Kasumi-1 (cell line): ENCODE results near the gene TRDN.
"Not testable (repeated sequence)": the region's sequence is repeated elsewhere in the genome, so short reads cannot be mapped to it uniquely, and the experiment has no call there.

Source experiments
- DNase-seq, 2 experiments: peaks; one replicate each; lab custom pipeline; 2025; lab: John Stamatoyannopoulos, UW

TRDN gene

DNA sequence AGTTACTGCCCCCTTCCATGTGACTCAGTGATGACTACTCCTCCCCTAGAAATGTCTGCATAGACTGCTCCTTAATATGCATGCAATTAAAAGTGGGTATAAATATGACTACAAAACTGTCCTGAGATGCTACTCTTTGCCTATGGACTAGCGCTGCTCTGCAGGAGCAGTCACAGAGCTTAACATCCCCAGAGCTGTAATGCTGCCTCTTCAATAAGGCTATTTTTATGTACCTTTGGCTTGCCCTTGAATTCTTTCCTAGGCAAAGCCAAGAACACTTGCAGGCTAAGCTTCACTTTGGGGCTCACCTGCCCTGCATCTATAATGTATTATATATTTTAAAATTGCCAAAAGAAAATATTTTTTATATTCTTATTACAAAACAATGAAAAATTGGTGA, 341.6 kb downstream of the TRDN start:
- no peak for DNase-seq

DNA sequence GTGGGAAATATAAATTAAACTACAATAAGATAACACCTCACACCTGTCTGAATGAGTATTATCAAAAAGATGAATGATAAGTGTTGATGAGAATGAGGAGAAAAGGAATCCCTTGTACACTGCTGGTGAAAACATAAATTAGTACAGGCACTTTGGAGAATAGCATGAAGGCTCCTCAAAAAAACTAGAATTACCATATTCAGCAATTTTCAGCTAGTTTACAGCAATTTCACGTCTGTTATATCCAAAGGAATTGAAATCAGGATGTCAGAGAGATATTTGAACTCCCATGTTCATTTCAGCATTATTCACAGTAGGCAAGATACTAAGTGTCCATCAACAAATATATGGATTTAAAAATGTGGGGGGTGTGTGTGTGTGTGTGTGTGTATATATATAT, 348.1 kb downstream of the TRDN start:
- no peak for DNase-seq

DNA sequence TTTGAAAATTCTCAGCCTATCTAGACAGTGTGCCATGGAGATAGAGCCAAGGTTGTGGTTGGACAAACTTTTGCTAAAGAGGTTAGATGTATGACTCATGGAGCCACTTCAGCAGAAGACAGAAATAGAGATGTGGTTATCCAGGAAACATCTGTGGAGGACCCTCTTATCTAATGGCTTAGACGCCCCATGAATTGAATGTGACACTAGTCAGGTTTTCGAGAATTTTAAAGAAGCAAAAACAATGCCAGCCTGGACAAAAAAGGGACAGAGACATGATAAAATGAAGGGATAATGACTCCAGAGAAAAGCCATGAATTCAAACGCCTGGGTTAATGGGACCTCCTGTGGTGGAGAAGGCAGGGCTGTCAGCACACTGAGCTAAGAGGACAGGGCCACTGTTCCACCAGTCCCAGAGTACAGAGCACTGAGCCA, 360.2 kb downstream of the TRDN start:
- DNase-seq: peak; percentile 91 to 93

DNA sequence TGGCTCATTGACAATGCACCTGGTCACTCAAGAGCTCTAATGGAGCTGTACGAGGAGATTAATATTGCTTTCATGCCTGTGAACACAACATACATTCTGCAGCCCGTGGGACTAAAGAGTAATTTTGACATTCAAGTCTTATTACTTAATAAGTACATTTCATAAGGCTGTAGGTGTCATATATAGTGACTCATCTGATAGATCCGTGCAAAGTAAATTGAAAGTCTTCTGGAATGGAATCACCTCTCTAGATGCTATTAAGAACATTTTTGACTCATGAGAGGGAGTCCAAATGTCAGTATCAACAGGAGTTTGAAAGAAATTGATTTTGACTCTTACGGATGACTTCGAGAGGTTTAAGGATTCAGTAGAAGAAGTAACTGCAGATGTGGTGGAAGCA, 372.8 kb downstream of the TRDN start:
- DNase-seq: no peak

DNA sequence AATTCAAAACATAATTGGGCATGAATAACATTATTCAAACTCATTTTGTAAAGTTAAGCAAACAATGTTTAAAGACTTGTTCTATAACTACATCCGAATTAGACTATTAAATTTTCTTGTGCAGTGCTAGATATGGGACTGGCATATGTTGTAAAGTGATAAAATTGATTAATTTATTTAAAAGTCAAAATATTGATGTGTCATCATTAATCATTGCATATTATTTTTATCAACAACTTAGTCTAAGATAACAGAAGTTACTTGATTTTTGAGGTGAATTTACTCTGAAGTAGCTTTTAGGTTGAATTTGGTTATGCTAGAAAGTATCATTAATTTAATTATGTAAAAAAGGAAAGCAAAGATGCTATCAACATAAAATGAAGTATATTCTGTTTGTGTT, 396.1 kb downstream of the TRDN start:
- no peak for DNase-seq

DNA sequence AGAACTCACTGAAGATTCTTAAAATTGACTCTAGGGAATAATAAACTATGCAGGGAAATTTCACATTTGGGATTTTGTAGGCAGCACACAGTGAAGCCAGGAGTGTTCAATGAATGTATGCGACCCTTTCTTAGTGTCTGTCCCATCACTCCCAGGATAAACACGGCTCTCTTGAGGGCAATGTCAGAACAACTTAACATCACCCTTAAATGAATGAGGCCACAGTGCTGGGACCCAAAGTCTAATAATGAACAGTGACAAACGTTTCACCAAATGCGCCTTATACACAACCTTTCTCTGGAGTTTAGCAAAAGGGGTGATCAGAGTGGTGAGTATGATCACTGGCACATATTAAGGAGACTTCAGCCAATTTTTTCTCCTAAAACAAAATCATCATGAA, 403.4 kb downstream of the TRDN start:
- DNase-seq: no peak

DNA sequence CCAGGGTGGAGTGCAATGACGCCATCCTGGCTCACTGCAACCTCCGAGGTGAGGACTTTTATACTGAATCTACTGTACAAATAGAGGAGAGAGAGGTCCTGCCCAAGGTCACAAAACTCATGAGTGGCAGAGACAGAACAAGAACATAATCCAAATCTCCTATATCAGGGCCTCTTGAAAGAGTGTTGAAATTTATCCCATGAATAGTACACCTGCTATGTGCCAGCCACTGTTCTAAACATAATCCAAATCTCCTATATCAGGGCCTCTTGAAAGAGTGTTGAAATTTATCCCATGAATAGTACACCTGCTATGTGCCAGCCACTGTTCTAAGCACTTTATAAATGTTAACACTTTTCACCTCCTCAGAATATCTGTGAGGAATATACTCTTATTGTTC, 409.0 kb downstream of the TRDN start:
- DNase-seq: not testable (repeated sequence)

DNA sequence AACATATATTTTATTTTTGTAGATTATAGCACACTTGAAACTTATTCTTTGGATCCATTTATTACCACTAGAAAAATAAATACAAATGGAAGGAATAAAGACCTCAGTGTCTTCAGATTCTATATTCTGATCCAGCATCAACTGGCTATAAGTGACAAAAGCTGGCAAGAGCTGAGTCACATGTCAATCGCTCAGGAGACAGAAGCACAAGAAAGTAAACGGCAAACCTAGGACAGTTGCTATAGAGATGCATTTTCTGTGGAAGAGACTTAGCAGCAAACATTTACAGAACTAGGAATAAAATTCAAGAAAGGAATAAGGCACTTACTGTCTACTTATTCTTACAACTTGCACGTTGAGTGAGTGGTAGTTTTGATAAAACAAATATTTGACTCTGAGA, 410.4 kb downstream of the TRDN start:
- DNase-seq: no peak

DNA sequence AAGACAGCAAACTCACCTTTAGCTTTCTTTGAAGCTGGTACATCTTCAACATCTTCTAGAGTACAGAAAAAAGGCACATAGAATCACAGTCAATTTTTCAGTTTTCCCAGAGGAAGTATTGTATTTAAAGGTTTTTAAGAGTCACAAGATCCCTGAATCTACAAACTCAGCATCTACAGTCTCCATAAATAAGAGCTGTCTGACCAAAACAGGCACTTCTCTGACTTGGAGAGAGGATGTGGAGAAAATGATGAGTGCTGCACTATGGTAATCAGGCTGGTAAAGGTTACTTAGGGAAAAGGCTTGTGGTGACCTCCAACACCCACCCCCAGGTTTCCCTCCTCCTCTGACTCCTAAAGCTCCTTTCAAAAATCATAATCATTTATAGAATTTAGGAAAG, 412.7 kb downstream of the TRDN start:
- no peak for DNase-seq

DNA sequence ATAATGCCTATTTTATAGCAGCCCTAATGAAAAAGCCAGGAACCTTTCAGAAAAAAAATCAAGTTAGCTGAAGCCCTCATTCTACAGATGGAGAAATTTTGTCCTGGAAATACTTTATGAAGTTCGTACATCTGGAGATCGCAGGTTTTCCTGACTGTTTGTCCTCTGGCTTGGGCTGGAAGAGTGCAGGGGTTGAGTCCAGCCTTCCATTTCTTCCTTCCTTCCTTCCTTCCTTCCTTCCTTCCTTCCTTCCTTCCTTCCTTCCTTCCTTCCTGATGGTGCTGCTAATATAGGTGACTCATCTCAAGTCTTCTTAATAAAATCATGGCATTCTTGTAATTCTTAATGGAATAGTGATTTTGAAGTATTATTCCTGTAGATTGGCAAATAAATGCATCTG, 413.3 kb downstream of the TRDN start:
- DNase-seq: no peak

DNA sequence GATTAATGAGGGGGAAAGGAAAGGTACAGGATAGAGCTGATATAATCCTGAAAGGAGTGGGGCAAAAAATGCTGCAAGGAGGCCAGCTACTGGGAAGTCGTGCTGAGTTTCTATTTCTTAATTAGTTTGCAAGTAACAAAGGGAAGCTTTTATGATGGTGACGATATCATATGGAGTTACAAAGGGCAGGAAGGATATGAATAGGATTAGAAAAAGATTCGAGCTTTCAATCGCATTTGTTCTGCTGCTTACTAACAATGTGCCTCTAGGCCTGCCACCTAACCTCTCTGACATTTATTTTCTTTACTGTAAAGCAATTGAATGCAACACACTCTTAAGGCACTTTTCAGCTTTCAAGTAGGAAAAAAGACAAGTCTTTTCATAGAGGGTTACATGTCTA, 421.5 kb downstream of the TRDN start:
- no peak for DNase-seq

DNA sequence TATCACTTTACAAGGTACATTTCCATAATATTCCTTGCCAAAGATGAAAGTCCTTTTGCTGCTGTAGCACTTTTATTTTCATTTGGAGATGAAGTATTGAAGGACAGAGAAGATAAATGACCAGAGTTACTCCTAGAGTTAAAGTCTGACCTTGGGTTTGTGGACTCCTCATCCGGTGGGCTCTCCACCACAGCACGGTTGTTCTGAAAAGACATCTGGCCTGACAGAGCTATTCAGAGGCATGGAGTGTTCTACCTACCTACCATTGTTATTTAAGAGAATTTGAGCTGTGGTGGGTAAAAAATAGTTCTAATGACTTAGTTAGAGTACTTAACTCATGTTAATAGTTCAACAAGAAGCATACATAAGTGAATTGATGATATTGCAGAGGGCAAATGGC, 422.3 kb downstream of the TRDN start:
- DNase-seq: no peak

DNA sequence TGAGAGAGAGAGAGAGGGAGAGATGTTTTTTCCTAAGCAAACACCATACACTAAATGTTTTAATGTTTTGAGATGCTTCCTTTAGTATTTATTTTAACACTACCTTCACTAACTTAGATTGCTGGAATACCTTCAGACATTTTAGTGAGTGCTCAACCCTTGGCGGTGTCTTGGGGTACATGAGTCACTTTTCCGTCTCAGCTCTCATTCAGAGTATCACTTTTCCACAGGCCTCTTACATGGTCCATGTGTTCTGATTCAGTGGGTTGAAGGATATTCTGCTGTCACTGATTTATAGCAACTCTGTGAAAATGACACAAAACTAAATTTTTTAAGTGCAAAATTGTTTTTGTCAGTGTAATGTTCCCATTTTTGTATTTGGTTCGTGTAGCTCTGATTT, 422.8 kb downstream of the TRDN start:
- DNase-seq: no peak

DNA sequence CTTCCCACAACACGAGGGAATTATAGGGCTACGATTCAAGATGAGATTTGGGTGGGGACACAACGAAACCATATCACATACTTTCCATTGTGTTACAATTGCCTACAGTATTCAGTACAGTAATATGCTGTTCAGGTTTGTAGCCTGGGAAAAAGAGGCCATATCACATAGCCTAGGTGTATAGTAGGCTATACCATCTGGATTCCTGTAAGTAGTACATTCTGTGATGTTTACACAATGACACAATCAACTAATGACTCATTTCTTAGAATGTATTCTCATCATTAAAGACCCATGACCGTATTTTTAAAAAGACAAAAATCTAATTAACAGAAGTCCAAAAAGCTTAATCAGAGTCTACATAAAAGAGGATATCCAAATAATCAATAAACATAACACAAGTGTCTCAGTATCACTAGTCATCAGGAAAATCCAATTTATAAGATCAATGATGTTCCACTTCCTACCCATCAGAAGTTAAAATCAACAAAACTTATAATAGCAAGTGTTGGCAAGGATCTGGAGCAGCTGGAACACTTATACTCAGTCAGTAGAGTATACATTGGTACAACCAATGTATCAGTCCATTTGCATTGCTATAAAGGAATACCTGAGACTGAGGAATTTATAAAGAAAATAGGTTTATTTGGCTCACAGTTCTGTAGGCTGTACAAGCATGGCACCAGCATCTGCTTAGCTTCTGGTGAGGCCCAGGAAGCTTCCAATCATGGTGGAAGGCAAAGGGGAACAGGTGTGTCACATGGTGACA, 424.8 kb downstream of the TRDN start:
- DNase-seq: no peak

DNA sequence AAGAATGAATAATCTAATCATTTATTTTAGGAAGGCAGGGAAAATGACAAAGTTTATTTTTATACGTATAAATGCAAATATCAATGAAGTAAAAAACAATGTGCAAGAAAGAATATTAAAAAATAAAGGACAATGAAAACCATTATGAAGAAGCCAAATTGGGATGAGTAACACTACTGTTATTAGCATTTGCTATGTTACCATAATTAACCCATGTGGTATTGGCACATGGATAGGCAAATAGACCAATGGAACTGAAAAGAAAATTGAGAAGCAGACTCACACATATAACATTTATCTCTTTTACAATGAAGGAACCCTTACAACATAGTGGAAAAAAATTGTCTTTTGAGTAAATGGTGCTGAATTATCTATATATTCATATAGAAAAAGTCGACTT, 426.1 kb downstream of the TRDN start:
- DNase-seq: no peak

DNA sequence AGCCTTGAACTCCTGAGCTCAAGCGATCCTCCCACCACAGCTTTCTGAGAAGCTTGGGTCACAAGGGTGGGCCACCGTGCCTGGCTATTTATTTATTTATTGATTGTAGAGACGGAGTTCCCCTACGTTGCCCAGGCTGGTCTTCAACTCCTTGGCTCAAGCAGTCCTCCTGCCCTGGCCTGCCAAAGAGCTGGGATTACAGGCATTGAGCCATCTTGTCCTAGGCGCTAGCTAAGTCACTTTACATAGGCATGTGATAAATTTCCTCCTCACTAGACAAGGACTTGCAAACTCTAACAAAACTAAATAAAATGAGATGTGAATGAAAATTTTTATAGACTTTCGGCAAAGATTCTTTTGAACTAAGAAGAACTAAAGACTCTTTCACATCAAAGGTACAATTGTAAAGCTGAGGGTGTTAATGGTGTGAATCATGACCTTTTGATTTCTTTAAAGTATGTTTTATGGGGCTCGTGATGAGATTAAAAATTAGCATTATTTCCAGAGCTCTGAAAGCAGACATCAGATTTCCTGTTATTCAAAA, 428.7 kb downstream of the TRDN start:
- no peak for DNase-seq

DNA sequence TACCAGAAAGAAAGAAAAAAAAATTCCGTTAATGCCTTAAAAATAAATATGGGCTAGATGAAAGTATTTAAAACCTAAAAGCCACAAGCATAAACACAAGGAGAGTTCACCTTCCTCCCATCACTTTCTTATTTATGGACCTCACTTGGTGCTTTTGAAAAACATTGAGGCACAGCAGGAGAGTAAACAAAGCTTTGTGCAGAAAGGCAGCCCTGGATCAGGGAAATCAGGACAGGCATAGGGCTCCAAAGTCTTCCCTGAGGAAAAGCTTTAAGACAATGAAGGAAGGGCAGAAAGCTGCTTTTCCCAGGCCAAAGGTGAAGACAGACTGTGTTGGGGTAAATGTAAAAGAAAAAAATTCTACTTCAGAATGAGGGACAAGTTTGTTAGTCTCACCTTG, 432.8 kb downstream of the TRDN start:
- DNase-seq: no peak

DNA sequence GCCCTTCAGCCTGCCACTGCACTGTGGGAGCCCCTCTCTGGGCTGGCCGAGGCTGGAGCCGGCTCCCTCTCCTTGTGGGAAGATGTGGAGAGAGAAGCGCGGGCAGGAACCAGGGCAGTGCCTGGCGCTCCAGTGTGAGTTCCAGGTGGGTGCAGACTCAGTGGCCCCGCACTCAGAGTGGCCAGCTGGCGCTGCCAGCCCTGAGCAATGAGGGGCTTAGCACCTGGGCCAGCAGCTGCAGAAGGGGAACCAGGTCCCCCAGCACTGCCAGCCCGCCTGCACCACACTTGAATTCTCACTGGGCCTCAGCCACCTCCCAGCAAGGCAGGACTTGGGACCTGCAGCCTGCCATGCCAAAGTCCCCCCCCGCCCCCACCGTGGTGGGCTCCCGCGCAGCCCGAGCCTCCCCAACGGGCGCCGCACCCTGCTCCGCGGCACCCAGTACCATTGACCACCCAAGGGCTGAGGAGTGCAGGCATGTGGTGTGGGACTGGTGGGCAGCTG, 434.8 kb downstream of the TRDN start:
- DNase-seq: no peak

DNA sequence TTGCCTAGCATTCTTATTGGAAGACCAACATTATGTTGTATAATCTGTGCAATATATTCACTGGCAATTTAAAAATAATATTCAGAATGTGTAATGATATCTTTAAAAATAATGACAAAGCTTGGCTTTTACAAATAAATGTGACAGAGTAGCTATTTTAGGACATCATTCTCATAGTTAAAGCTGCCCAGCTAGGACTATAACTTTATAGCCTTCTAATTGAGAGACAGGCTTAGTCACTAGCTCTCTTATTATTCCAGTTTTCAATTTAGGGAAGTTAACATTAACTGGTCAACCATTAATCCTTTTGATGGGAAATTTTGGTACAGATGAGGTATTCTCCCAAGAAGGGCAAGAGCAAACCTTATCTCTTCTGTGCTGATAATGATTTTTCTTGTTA, 443.5 kb downstream of the TRDN start:
- DNase-seq: no peak

DNA sequence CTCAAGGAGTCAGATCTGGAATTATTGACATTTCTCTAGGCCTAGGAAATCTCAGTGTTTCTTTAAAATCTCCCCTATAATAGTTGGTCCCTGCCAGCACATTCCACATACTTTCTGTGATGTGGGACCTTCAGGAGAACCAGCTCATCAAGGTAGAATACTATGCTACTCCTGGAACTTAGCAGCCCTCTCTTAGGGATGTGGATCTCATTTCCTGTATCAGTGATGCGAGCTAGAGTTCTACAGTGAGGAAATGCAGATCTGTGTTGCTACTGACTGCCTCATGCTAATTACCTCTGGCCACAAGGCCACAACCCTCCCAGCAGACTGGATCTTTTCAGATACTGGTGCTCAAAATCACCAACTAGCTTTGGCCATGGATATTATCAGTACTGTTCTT, 446.9 kb downstream of the TRDN start:
- no peak for DNase-seq

DNA sequence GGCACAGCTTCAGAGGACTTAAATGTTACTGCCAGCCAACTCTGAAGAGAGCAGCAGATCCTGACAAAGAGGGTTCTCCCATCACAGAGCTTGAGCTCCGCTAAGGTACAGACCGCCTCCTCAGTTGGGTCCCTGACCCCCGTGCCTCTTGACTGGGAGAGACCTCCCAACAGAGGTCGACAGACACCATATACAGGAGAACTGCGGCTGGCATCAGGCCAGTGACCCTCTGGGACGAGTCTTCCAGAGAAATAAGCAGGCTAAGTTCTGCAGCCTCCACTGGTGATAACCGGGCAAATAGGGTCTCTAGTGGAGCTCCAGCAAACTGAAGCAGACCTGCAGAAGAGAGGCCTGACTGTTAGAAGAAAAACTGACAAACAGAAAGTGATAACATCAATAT, 453.8 kb downstream of the TRDN start:
- no peak for DNase-seq

DNA sequence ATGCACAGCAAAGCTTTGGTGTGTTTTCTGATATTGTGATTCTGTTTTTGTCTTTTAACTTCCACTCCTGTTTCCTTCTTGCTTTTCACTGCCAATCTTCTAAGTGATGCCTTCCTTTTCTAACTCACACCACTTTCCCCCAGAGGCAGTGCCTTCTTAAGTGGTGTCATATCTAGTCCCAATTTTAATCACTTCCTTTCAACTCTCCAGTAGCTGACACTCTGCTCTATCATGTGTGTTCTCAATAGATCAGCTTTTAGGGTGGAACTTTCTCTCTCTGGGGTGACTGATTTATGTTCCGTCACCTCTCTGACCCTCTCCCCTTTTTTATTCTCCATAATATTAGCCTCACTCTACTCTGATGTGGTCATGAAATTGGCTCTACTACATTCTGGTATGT, 460.0 kb downstream of the TRDN start:
- DNase-seq: no peak

DNA sequence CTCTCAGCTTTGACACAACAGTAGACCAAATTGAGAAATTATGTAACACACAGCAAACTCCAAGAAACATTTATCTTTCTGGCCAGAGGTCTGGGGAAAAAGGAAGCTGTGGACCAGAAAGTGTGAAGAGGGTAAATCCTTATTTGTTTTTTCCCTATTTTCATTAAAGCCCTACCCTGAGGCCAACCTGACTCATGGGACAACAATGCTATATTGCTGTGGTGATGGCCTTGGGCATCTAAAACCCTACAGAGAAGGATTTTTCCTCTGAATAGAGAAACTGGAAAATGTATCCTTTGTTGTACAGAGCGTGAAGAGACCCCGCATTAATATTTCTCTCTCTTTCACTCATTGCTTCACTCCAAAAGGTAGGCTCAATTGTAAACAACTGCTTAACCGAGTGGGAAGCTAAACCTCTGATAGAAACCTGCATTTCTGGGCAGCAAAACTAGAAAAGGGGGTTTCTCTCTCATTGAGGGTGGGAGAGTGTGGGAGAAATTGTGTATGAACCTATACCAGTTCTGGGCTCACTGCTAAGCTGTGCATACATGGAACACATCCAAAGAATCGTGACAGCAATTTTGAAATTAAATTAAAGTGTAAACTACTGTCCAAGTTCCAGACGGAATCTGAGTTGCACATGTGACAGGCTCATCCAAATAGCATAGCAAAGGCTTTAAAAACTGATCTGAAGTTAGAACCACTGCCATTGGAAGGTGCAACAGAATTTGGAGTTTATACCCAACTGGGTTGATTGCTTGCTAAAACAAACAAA, 465.2 kb downstream of the TRDN start:
- no peak for DNase-seq
